ENCODE data around the gene MMP7. TPM values are rescaled to one million over a fixed set of nuclear protein-coding genes. Genes with fewer than 3 reads are reported as not detected.

MMP7 gene
- total RNA-seq, 1 experiment from 2014 or later = not detected

GRCh38 chr11:102485095-102485722 lies 45.3 kb downstream of the MMP7 start:
- Mint-ChIP-seq H3K36me3 (ENCODE audit: insufficient read depth in 1 of 3, low read depth in 3 of 3) (no peaks in the 10 kb centered on the region), H3K9me3 (no peaks in the 10 kb centered on the region), H3K27ac (no peak overlapping the region), H3K27me3 (ENCODE audit: low read depth) (no peaks in the 10 kb centered on the region), H3K4me1 (0 out of 4 replicates have a peak, but pooled peaks cover 0 to 4% of the 10 kb centered on the region in 2 experiments), H3K4me3 (no peak overlapping the region)
- H3K18ac ChIP-seq (ENCODE audit: insufficient read length, low read depth, low read length) = no peak overlapping the region
- H2BK12ac ChIP-seq (ENCODE audit: insufficient read length, low read depth, low read length) = no peak overlapping the region
- TF ChIP-seq, protein P1, sequence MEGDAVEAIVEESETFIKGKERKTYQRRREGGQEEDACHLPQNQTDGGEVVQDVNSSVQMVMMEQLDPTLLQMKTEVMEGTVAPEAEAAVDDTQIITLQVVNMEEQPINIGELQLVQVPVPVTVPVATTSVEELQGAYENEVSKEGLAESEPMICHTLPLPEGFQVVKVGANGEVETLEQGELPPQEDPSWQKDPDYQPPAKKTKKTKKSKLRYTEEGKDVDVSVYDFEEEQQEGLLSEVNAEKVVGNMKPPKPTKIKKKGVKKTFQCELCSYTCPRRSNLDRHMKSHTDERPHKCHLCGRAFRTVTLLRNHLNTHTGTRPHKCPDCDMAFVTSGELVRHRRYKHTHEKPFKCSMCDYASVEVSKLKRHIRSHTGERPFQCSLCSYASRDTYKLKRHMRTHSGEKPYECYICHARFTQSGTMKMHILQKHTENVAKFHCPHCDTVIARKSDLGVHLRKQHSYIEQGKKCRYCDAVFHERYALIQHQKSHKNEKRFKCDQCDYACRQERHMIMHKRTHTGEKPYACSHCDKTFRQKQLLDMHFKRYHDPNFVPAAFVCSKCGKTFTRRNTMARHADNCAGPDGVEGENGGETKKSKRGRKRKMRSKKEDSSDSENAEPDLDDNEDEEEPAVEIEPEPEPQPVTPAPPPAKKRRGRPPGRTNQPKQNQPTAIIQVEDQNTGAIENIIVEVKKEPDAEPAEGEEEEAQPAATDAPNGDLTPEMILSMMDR (conservative IDR thresholded peaks at IDR 0.05) = no peak
- no peak overlapping the region for H3K14ac ChIP-seq (ENCODE audit: insufficient read depth, low read length)
- no peak overlapping the region for H4K5ac ChIP-seq (ENCODE audit: insufficient read length, low read depth, low read length)
- H2BK5ac ChIP-seq (ENCODE audit: insufficient read length, low read length) = no peak overlapping the region
- no peak overlapping the region for H4K91ac ChIP-seq (ENCODE audit: insufficient read length, low read depth, low read length)
- H3K23me2 ChIP-seq (ENCODE audit: insufficient read length, low read depth, low read length, poor library complexity, severe bottlenecking) = no peaks in the 10 kb centered on the region
- no peak overlapping the region for H2BK15ac ChIP-seq (ENCODE audit: low read depth, low read length)
- no peak overlapping the region for H2AK5ac ChIP-seq (ENCODE audit: insufficient read length, low read length)
- no peaks in the 10 kb centered on the region for H3K27me3 ChIP-seq (ENCODE audit: insufficient read depth, low read length)
- no peak for DNase-seq
- no peak overlapping the region for H3K9ac ChIP-seq (ENCODE audit: extremely low read depth, insufficient read length, low read length)
- no peak overlapping the region for H2BK120ac ChIP-seq (ENCODE audit: low read depth, low read length, poor library complexity, severe bottlenecking)
- H3K4me2 ChIP-seq (ENCODE audit: insufficient read depth, insufficient read length, low read length) = no peak overlapping the region
- H3T11ph ChIP-seq (ENCODE audit: low read length) = no peak overlapping the region
- H4K20me1 ChIP-seq (ENCODE audit: control insufficient read depth, insufficient read depth, insufficient read length) = no peaks in the 10 kb centered on the region
- H3K79me2 ChIP-seq (ENCODE audit: insufficient read depth, low read length) = no peaks in the 10 kb centered on the region
- no peaks in the 10 kb centered on the region for H3K79me1 ChIP-seq (ENCODE audit: insufficient read depth, low read depth, low read length, poor library complexity, severe bottlenecking)
- H2AFZ ChIP-seq (ENCODE audit: low read length) = no peak overlapping the region
- H3K9me3 ChIP-seq (ENCODE audit: control insufficient read depth, low read depth, low read length) = no peaks in the 10 kb centered on the region
- no peak overlapping the region for H3K27ac ChIP-seq (ENCODE audit: insufficient read length, low read depth, low read length)
- H3K23ac ChIP-seq (ENCODE audit: insufficient read length, low read depth, low read length) = no peak overlapping the region
- no peak overlapping the region for H4K8ac ChIP-seq (replicated peaks; ENCODE audit: insufficient read length, low read depth, low read length)
- H2BK20ac ChIP-seq (ENCODE audit: low read depth, low read length, poor library complexity, severe bottlenecking) = no peak overlapping the region
- no peak overlapping the region for H3K56ac ChIP-seq (ENCODE audit: insufficient read length, low read depth, low read length)
- no peak overlapping the region for H3K4ac ChIP-seq (ENCODE audit: low read depth, low read length)
- no CpG with 5 or more reads among the region's 2 CpGs for WGBS (ENCODE audit: extremely low coverage, insufficient read length, low lambda C conversion rate)
- no peaks in the 10 kb centered on the region for H3K4me1 ChIP-seq (ENCODE audit: insufficient read depth, low read length)
